OCI-LY1 (cell line): ENCODE results near the gene COLGALT1.

Source experiments
- EZH2 ChIP-seq: fragments of 200-600 bp; sonication (generic), shearing (Covaris generic); IDR thresholded peaks from 2 replicates; pipeline ENCODE4 v1.8.0; 2017; ENCODE audit warnings: borderline replicate concordance, mixed run types, mild to moderate bottlenecking, antibody characterized with exemption, low read length, moderate library complexity, mixed read lengths
- TF ChIP-seq, protein P1 (sequence below): fragments of 200-600 bp; sonication (generic), shearing (Covaris generic); IDR thresholded peaks from 2 replicates; pipeline ENCODE4 v1.5.1; 2017; ENCODE audit warnings: mild to moderate bottlenecking, antibody characterized with exemption, low read length, moderate library complexity, mixed read lengths

DNA sequence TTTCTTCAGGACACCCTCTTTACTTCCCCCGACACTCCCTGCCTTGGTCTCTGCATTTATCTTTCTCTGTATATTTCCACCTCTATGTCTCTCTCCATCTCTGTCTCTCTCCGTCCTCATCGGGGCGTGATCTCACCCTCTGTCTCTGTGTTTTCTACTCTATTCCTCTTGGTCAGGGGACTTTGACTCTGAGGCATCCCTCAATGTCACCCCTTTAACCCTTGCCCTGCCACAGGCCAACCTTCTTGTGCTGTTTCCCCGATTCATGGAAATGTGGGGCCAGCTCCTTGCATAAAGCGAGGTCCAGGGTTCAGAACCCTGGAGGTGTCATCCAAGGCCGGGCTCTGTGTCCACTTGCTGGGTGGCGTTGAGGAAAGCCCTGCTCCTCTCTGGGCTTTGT lies 46.8 kb downstream of the COLGALT1 start:
- TF ChIP-seq, protein P1, sequence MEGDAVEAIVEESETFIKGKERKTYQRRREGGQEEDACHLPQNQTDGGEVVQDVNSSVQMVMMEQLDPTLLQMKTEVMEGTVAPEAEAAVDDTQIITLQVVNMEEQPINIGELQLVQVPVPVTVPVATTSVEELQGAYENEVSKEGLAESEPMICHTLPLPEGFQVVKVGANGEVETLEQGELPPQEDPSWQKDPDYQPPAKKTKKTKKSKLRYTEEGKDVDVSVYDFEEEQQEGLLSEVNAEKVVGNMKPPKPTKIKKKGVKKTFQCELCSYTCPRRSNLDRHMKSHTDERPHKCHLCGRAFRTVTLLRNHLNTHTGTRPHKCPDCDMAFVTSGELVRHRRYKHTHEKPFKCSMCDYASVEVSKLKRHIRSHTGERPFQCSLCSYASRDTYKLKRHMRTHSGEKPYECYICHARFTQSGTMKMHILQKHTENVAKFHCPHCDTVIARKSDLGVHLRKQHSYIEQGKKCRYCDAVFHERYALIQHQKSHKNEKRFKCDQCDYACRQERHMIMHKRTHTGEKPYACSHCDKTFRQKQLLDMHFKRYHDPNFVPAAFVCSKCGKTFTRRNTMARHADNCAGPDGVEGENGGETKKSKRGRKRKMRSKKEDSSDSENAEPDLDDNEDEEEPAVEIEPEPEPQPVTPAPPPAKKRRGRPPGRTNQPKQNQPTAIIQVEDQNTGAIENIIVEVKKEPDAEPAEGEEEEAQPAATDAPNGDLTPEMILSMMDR, result no peak
- no peak for TF ChIP-seq EZH2
